Mammary epithelial cell (primary cell): ENCODE data around the gene FIGNL2.

Experiments used
- CTCF ChIP-seq, 2 donors: IDR thresholded peaks in 1 of 2; conservative IDR thresholded peaks in 1 of 2; 2 replicates each; pipeline ENCODE4 v1.5.1; 2011 to 2012; ENCODE audit warnings: inconsistent platforms in 2 of 2, low read length in 2 of 2, mild to moderate bottlenecking in 2 of 2, control low read depth in 1 of 2, low read depth in 1 of 2; ENCODE audit not compliant: insufficient read depth in 1 of 2; ENCODE audit errors: extremely low read depth in 1 of 2
- EZH2 ChIP-seq: IDR thresholded peaks from 2 replicates; pipeline ENCODE4 v1.6.1; 2012; ENCODE audit warnings: low read length, inconsistent platforms, borderline replicate concordance

GRCh38 chr12:51874000-51874399 is 25.5 kb upstream of the FIGNL2 start:
- TF ChIP-seq CTCF (conservative IDR thresholded peaks at IDR 0.05 in 1 of 2, IDR thresholded peaks at IDR 0.05 in 1 of 2; ENCODE audit: extremely low read depth in 1 of 2, insufficient read depth in 1 of 2, low read depth in 1 of 2, low read length in 2 of 2), result no peak
- TF ChIP-seq EZH2, result no peak
